ENCODE data around the gene TBATA. TPM values are rescaled to one million over a fixed set of nuclear protein-coding genes. Genes with fewer than 3 reads are reported as not detected.
A peak's percentile ranks its signal among the peaks of the same experiment; 100 is the strongest.
"Not testable (repeated sequence)": the region's sequence is repeated elsewhere in the genome, so short reads cannot be mapped to it uniquely, and the experiment has no call there.

Gene TBATA
- polyA plus RNA-seq, 3 donors, result not detected

DNA sequence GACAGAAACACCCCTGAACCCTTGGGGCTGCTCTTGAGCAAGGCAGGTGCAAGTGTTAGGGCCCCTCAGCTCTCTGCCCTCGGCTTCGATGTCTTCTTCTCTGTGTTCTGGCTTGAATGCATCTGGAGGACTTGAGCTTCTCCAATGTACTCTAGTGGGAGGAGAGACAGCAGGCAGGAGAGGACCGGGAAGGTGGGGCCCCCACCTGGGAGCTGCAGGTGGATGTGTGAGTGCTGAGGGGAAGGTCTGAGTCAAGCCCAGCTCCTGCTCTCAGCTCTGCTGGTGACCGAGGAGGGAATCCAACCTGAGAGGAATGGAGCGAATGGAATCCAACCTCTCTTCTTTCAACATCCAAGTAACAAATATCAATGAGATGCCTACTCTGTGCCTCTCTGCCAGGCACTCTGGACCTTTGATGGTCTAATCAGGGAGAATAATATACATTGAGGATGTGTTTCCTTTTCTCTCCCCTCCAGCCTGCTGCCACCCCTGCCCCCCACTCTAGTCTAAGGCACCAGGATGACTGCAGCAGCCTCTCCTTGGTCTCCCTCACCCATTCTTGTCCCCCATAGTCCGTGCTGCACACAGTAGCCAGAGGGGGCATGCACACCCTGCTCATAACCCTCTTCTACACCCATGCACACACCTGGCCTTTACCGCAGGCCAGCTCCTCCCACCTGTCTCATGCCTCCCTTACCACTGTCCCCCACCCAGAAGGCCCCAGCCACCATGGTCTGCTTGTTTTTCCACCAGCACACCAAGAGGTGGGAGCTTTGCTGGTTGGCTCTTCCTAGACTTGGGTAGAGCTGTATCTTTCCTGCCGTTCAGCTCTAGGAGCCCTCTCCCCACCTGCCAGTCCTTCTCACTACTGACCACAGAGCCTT, 13.6 kb downstream of the TBATA start:
- Mint-ChIP-seq H3K9me3 (peaks cover 3 to 10% (median 5%) of the 10 kb centered on the region in 7 donors), H3K36me3 (peaks cover 0 to 2% of the 10 kb centered on the region in 2 donors), H3K27me3 (ENCODE audit: low read depth in 3 of 3) (peaks cover 1 to 8% (median 3%) of the 10 kb centered on the region in 3 donors), H3K27ac (peak overlapping the region in 1 of 7 donors; percentile 41), H3K4me3 (no peak overlapping the region), H3K4me1 (no peaks in the 10 kb centered on the region)
- TF ChIP-seq CTCF (IDR thresholded peaks at IDR 0.05), result no peak
- H2AFZ ChIP-seq (ENCODE audit: insufficient read depth, low read depth, low read length, poor library complexity, severe bottlenecking), result no peak overlapping the region
- no peaks in the 10 kb centered on the region for H3K36me3 ChIP-seq (replicated peaks in 1 of 2; ENCODE audit: control insufficient read depth in 1 of 2, insufficient read depth in 2 of 2, low read length in 2 of 2)
- no peaks in the 10 kb centered on the region for H4K20me1 ChIP-seq (ENCODE audit: insufficient read depth, low read length)
- 98% methylated on average over 5 of the region's 8 CpGs for WGBS (ENCODE audit: insufficient coverage)
- no peaks in the 10 kb centered on the region for H3K27me3 ChIP-seq (ENCODE audit: control insufficient read depth in 2 of 2, insufficient read depth in 2 of 2, low read length in 2 of 2)
- H3K4me2 ChIP-seq (replicated peaks; ENCODE audit: extremely low read depth, low read length, poor library complexity, severe bottlenecking), result no peak overlapping the region
- H3K4me3 ChIP-seq (replicated peaks in 1 of 3; ENCODE audit: low read depth in 2 of 3, low read length in 3 of 3), result no peak overlapping the region
- DNase-seq, result no peak
- no peaks in the 10 kb centered on the region for H3K4me1 ChIP-seq (ENCODE audit: control insufficient read depth in 1 of 2, insufficient read depth in 2 of 2, low read length in 2 of 2)
- H3K27ac ChIP-seq (ENCODE audit: low read depth in 1 of 2, low read length in 2 of 2), result no peak overlapping the region
- H3K9me3 ChIP-seq (replicated peaks in 1 of 2; ENCODE audit: control insufficient read depth in 1 of 2, insufficient read depth in 1 of 2, low read length in 2 of 2), result no peaks in the 10 kb centered on the region
- no peak overlapping the region for H3K9ac ChIP-seq (ENCODE audit: insufficient read depth, low read length, poor library complexity, severe bottlenecking)
- intact Hi-C loops (cut with micrococcal nuclease), result no loop called here
- H3K79me2 ChIP-seq (ENCODE audit: insufficient read depth, low read length), result no peaks in the 10 kb centered on the region

DNA sequence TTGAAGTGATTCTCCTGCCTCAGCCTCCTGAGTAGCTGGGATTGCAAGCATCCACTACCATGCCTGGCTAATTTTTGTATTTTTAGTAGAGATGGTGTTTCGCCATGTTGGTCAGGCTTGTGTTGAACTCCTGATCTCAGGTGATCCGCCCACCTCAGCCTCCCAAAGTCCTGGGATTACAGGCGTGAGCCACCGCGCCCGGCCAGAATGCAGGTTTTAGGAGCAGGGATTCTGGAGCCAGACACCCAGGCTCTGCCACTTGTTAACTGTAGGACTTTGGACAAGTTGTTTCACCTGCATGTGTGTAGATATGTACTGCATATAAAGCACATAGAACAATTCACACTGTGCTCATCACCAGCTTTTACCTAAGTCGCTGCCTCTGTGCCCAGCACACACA, 14.7 kb downstream of the TBATA start:
- DNase-seq; H3K4me3 ChIP-seq (replicated peaks in 1 of 3; ENCODE audit: low read depth in 2 of 3, low read length in 3 of 3); H3K27ac ChIP-seq (ENCODE audit: low read depth in 1 of 2, low read length in 2 of 2); H3K36me3 Mint-ChIP-seq; H3K9ac ChIP-seq (ENCODE audit: insufficient read depth, low read length, poor library complexity, severe bottlenecking); H3K4me1 ChIP-seq (ENCODE audit: control insufficient read depth in 1 of 2, insufficient read depth in 2 of 2, low read length in 2 of 2); H4K20me1 ChIP-seq (ENCODE audit: insufficient read depth, low read length); H3K27me3 Mint-ChIP-seq (ENCODE audit: low read depth in 3 of 3); H3K36me3 ChIP-seq (replicated peaks in 1 of 2; ENCODE audit: control insufficient read depth in 1 of 2, insufficient read depth in 2 of 2, low read length in 2 of 2); H3K4me2 ChIP-seq (replicated peaks; ENCODE audit: extremely low read depth, low read length, poor library complexity, severe bottlenecking); H3K4me3 Mint-ChIP-seq; H2AFZ ChIP-seq (ENCODE audit: insufficient read depth, low read depth, low read length, poor library complexity, severe bottlenecking); intact Hi-C loops (cut with micrococcal nuclease); H3K79me2 ChIP-seq (ENCODE audit: insufficient read depth, low read length); H3K27ac Mint-ChIP-seq; H3K4me1 Mint-ChIP-seq; H3K27me3 ChIP-seq (ENCODE audit: control insufficient read depth in 2 of 2, insufficient read depth in 2 of 2, low read length in 2 of 2): not testable (repeated sequence)
- H3K9me3 ChIP-seq (replicated peaks in 1 of 2; ENCODE audit: control insufficient read depth in 1 of 2, insufficient read depth in 1 of 2, low read length in 2 of 2), result peaks cover 10% of the 10 kb centered on the region in 2 donors
- 92% methylated on average over 6 of the region's 7 CpGs for WGBS (ENCODE audit: insufficient coverage)
- H3K9me3 Mint-ChIP-seq, result peaks cover 11 to 20% (median 15%) of the 10 kb centered on the region in 7 donors
